GM21737 (cell line): ENCODE data around the gene PIN1.

ENCODE experiments used
- ATAC-seq: cut with Tn5 transposase; IDR thresholded peaks from one replicate; pipeline ENCODE4 v1.9.1; 2021; ENCODE audit warnings: mild to moderate bottlenecking, moderate library complexity; ENCODE audit not compliant: unreplicated experiment

PIN1 gene

DNA sequence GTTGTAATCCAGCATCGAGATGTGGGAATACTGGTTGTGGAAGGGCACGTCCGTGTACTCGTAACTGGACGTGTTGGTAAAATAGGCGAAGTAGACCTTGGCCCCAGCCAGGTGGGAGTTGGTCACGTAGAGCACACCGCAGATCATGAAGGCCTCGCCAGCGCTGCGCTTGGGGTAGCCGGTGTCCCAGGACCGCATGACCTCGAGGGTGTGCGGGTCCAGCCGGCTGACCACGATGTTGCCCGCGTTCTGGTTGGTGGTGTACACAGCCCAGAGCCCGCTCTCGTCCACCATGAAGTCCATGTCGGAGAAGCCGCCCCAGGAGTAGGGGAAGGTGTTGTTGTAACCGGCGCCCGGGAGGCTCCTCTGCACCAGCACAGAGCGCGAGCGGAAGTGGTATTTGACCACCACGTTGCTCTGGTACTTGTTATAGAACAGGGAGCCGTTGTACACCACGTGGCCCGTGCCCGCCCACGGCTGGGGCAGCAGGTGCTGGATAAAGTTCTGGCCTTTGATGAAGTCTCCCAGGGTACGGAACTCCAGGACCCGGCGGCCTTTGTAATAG, 19.2 kb downstream of the PIN1 start:
- no peak for ATAC-seq

GRCh38 chr19:9856609-9857008, 21.5 kb downstream of the PIN1 start:
- no peak for ATAC-seq

DNA sequence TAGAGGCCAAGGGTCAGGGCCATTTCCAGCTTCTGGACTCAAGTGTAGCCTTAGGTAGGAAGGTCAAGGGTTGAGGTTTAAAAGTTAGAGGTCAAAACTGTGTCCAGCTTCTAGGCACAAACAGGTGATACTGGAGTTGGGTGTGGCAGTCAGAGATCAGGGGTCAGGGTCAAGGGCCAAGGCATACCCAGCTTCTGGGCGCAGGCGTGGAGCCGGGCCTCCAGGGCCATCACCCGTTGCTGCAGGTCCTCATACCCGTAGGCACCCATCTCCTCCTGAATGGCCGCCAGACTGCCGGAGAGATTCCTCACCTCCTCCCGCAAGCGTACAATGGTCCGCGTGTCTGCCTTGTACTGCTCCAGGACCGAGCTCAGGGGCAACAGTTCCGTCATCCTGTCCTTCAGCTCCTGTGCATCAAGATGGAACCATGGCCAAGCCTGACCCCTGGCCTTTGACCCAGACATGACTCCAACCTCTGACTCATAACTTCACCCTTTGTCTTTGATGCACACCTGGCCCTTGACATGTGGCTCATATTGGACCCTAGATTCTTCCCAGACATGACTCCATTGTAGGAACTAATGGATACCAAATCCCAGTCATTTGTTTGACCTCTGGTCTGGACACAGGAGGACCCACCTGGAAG, 22.1 kb downstream of the PIN1 start:
- no peak for ATAC-seq

- no peak for ATAC-seq
These were observed 23.0 kb downstream of the PIN1 start for GRCh38 chr19:9857920-9858746.

DNA sequence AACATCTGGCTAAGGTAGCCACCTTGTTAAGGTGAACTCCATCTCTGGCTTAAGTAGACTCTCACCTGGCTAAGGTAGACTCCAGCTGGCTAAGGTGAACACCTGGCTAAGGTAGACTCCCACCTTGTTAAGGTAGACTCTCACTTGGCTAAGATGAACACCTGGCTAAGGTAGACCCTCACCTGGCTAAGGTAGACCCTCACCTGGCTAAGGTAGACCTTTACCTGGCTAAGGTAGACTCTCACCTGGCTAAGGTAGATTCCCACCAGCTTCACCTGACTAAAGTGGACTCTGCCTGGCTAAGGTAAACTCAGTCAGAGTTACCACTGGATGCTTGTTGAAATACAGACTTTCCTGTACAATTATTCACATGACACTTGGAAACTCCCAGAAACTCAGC, 23.6 kb downstream of the PIN1 start:
- no peak for ATAC-seq

DNA sequence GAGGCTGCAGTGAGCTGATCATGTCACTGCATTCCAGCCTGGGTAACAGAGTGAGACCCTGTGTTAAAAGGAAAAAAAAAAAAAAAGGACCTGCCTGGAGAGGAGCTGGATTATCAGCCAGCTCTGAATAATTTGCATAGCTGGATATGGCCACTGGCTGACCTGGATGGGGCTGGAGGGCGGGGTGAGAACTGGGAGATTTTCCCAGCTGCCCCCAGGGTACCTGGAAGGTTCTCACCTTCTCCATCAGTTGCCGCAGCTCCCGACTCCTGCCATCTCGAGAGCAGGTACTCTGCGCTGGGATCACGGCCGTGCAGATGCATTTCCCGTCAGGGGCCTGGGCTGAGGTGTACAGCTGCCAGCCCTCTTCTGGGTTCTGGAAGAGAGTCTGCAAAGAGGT, 25.3 kb downstream of the PIN1 start:
- ATAC-seq = no peak

GRCh38 chr19:9861503-9861902, 26.4 kb downstream of the PIN1 start:
- no peak for ATAC-seq

GRCh38 chr19:9862938-9863337, 27.8 kb downstream of the PIN1 start:
- ATAC-seq = no peak

DNA sequence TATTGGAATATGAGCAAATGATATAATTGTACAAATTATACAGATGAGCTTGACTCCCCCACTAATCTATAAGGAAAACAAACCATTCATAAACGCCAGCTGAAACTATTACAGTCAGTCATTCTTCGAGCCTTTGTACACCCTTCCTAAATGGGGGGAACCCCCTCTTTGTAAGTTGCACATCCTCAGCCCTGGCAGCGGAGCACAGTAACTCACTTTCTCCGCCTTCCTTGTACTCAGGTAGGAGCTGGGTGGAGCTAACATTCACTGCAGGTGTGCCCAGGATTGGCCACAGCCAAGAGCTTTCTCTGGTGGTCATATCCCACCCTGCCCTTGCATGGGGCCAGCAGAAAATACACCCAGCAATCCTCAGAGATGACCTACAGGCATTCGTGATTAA, 28.6 kb downstream of the PIN1 start:
- no peak for ATAC-seq

GRCh38 chr19:9865732-9866501, 30.8 kb downstream of the PIN1 start:
- ATAC-seq = no peak

- no peak for ATAC-seq
These were observed 34.0 kb downstream of the PIN1 start for GRCh38 chr19:9868983-9869617.

GRCh38 chr19:9871626-9872338, 36.7 kb downstream of the PIN1 start:
- no peak for ATAC-seq

DNA sequence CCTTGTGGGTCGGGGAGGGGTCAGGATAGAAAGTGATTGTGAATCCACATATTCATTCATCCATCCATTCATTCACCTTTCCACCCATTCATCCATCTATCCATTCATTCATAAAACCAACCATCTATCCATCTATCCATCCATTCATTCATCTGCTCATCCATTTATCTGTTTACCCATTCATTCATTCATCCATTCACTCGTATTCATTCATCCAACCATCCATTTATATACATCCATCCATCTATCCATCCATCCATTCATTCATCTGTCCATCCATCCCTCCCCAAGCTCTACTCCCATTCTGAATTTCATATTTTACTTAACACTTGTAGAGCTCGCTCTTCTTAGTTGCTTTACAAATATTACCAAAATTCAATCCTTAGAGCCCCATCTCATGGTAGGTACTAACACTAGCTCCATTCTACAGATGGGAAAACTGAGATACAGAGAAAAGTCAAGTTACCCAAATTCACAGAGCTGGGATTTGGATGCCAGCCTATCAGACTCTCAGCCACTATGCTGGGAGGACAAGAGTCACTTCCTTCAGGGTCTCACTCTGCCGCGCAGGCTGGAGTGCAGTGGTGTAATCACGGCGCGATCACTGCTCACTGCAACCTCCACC, 37.6 kb downstream of the PIN1 start:
- no peak for ATAC-seq

- no peak for ATAC-seq
These were observed 40.0 kb downstream of the PIN1 start for GRCh38 chr19:9875031-9875627.

- ATAC-seq = no peak
These were observed 40.7 kb downstream of the PIN1 start for GRCh38 chr19:9875796-9876195.

GRCh38 chr19:9877780-9878510, 42.8 kb downstream of the PIN1 start:
- ATAC-seq = no peak

GRCh38 chr19:9878511-9879196, 43.5 kb downstream of the PIN1 start:
- no peak for ATAC-seq

DNA sequence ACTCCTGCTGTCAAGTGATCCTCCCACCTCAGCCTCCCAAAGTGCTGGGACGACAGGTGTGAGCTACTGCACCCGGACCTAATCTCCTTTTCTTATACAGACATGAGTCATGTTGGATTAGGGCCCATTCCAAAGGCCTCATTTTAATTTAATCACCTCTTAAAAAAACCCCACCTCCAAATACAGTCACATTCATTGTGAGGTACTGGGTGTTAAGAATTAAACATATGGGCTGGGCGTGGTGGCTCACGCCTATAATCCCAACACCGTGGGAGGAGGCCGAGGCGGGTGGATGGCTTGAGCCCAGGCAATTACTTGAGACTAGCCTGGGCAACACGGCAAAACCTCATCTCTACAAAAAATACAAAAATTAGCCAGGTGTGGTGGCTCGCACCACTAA, 46.6 kb downstream of the PIN1 start:
- ATAC-seq = no peak
